Left lung (tissue), 10 donors: ENCODE measurements around the gene GNA12. TPM values are rescaled to one million over a fixed set of nuclear protein-coding genes. Genes with fewer than 3 reads are reported as not detected.

Experiments
- ATAC-seq: fragments of 200-7000 bp; cut with Tn5 transposase; one replicate; pipeline ENCODE4 v1.9.1; 2020; ENCODE audit warnings: moderate library complexity
- DNase-seq, 4 donors: peaks; one replicate each; pipeline ENCODE4 v3.0.0-alpha.2; 2013 to 2020
- H3K27ac ChIP-seq, 2 donors: fragments of 200-600 bp; sonication (generic) in 1 of 2; one replicate each; pipeline versions ENCODE4 v1.5.0 to v1.8.0; 2020 to 2021
- H3K27me3 ChIP-seq, 2 donors: fragments of 200-600 bp; sonication (generic) in 1 of 2; one replicate each; pipeline versions ENCODE4 v1.5.0 to v1.8.0; 2020 to 2021
- H3K36me3 ChIP-seq, 2 donors: fragments of 200-600 bp; sonication (generic) in 1 of 2; one replicate each; pipeline versions ENCODE4 v1.5.0 to v1.8.0; 2020 to 2021
- H3K4me1 ChIP-seq, 2 donors: fragments of 200-600 bp; one replicate each; pipeline ENCODE4 v1.8.0; 2021
- H3K4me3 ChIP-seq, 2 donors: fragments of 200-600 bp; sonication (generic) in 1 of 2; one replicate each; pipeline versions ENCODE4 v1.5.0 to v1.8.0; 2020 to 2021; ENCODE audit warnings: mild to moderate bottlenecking in 1 of 2
- H3K9me3 ChIP-seq, 2 donors: fragments of 200-600 bp; sonication (generic) in 1 of 2; one replicate each; pipeline versions ENCODE4 v1.5.0 to v1.8.0; 2020 to 2021
- intact Hi-C, 2 donors: fragments of 100-400 bp; cut with DNase I; formaldehyde crosslinking; loops; one replicate each; pipeline versions ENCODE4 v1.11.2 to v1.14.2; 2022
- polyA plus RNA-seq, 6 donors: library from polyadenylated mRNA; unstranded; fragments of 120-200 nt; gene quantifications; one replicate each; pipeline ENCODE4 v1.2.1, GENCODE V29; 2013; ENCODE audit not compliant: insufficient read length in 6 of 6
- total RNA-seq, 2 donors: library from RNA; stranded (reverse); fragmentation: NEBNext Ultra II Directional; extraction: Animal tissue kit (Norgen Biotek cat#: 25700); gene quantifications; one replicate each; pipeline ENCODE4 v1.2.1, GENCODE V29; 2021
- TF ChIP-seq, protein P1 (sequence below), 2 donors: fragments of 200-600 bp; sonication (generic) in 1 of 2; IDR thresholded peaks; one replicate each; pipeline versions ENCODE4 v1.5.0 to v1.8.0; 2021; ENCODE audit warnings: antibody characterized with exemption in 2 of 2
- donor health status: DM: no; HTN: yes; CAD: no.
- donor health status: DM: no; HTN: no; CAD: no.

Gene GNA12
- total and polyA plus RNA-seq, 8 donors, result 48.7 to 67.5 (median 55.1) TPM

DNA sequence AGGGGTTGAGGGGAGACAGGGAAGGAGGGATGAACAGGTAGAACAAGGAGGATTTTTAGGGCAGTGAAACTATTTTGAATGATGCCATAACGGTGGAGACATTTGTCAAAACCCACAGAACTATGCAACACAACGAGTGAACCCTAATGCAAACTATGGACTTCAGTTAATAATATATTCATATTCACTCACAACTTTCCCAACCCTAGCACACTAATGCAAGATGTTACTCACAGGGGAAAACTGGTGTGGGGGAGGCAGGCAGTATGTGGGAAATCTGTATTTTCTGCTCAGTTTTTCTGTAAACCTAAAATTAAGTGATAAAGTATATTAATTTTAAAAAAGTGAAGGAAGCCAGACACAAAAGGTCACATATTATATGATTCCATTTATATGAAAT is 17.3 kb downstream of the GNA12 start:
- H3K27ac ChIP-seq, result no peak overlapping the region
- intact Hi-C loops, result no loop called here
- no peaks in the 10 kb centered on the region for H3K36me3 ChIP-seq
- DNase-seq, result no peak
- no peak overlapping the region for H3K4me3 ChIP-seq
- peaks cover 17 to 45% of the 10 kb centered on the region in 2 donors for H3K4me1 ChIP-seq
- TF ChIP-seq, protein P1, sequence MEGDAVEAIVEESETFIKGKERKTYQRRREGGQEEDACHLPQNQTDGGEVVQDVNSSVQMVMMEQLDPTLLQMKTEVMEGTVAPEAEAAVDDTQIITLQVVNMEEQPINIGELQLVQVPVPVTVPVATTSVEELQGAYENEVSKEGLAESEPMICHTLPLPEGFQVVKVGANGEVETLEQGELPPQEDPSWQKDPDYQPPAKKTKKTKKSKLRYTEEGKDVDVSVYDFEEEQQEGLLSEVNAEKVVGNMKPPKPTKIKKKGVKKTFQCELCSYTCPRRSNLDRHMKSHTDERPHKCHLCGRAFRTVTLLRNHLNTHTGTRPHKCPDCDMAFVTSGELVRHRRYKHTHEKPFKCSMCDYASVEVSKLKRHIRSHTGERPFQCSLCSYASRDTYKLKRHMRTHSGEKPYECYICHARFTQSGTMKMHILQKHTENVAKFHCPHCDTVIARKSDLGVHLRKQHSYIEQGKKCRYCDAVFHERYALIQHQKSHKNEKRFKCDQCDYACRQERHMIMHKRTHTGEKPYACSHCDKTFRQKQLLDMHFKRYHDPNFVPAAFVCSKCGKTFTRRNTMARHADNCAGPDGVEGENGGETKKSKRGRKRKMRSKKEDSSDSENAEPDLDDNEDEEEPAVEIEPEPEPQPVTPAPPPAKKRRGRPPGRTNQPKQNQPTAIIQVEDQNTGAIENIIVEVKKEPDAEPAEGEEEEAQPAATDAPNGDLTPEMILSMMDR (IDR thresholded peaks at IDR 0.05), result no peak
- ATAC-seq, result no peak
- no peaks in the 10 kb centered on the region for H3K9me3 ChIP-seq
- H3K27me3 ChIP-seq, result no peaks in the 10 kb centered on the region

GRCh38 chr7:2825559-2826227 is 18.4 kb downstream of the GNA12 start:
- DNase-seq (peak in 1 of 4 donors; percentile 46), ATAC-seq (no peak)
- H3K9me3 ChIP-seq, result no peaks in the 10 kb centered on the region
- H3K4me3 ChIP-seq, result no peak overlapping the region
- TF ChIP-seq, protein P1 (IDR thresholded peaks at IDR 0.05), result no peak
- H3K36me3 ChIP-seq, result no peaks in the 10 kb centered on the region
- intact Hi-C loops, result no loop called here
- peaks cover 27 to 55% of the 10 kb centered on the region in 2 donors for H3K4me1 ChIP-seq
- no peaks in the 10 kb centered on the region for H3K27me3 ChIP-seq
- H3K27ac ChIP-seq, result peak overlapping the region in 1 of 2 donors; percentile 13

DNA sequence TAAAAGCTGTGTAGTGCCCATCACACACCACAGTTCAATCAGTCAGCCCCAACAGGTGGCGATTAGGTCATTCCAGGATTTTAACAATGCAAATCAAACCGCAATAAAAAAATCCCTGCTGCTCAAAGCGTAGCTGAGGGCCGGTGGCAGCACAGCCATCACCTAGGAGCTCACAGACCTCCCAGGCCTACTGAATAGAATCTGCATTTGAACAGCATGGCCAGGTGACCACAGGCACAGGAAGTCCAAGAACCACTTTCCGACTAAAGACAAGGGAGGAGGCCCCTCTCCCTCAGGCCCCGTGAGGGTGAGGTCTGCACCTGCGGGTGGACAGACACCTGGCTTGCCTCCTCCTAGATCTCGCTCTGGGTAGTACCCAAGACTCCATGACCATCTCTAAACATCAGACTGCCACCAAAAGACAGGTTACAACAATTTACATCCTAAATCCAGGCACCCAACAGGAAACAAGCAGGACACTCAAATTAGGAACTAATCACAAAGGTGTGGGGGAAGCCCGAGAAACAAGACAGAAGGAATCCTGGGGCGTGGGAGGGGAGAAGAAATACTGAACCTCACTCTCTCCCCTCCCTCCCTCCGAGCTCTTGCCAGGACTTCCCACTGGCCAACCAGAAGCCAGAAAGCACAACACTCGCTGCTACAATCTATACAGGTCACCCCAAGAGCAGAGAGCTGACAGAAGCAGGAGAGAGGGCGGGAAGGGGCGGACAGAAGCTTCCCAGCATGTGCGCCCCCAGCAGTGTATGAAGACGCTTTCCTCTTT is 19.2 kb downstream of the GNA12 start:
- Histone ChIP-seq H3K4me3 (no peak overlapping the region), H3K36me3 (no peaks in the 10 kb centered on the region), H3K9me3 (no peaks in the 10 kb centered on the region), H3K27ac (peak overlapping the region in 1 of 2 donors; percentile 72), H3K4me1 (peaks cover 31 to 62% of the 10 kb centered on the region in 2 donors), H3K27me3 (no peaks in the 10 kb centered on the region)
- no peak for DNase-seq
- ATAC-seq, result no peak
- intact Hi-C loops, result no loop called here
- TF ChIP-seq, protein P1 (IDR thresholded peaks at IDR 0.05), result no peak

GRCh38 chr7:2824026-2824677 is 20.0 kb downstream of the GNA12 start:
- ATAC-seq (no peak), DNase-seq (no peak)
- Histone ChIP-seq H3K27ac (peak overlapping the region in 1 of 2 donors; percentile 72), H3K4me1 (peaks cover 31 to 69% of the 10 kb centered on the region in 2 donors), H3K27me3 (no peaks in the 10 kb centered on the region), H3K9me3 (no peaks in the 10 kb centered on the region), H3K4me3 (no peak overlapping the region), H3K36me3 (no peaks in the 10 kb centered on the region)
- intact Hi-C loops, result no loop called here
- TF ChIP-seq, protein P1 (IDR thresholded peaks at IDR 0.05), result no peak

DNA sequence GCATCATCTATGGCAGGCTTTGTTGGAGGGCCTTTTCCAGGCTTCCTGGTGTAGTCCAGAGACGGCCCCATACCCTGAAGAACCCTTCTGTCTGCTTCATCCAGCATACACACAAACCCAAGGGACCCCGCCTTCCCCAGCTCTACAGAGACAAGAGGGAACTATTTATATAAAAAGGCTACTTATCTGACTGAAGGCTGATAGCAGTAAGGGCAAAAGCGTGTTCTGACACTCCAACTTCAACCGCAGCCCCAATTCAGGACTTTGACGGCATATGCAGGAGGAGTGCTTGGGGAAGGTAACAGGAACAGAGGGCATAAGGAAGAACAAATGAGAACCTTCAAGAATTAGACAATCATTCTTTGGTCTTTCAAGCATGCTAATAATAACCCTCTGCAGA is 21.0 kb downstream of the GNA12 start:
- TF ChIP-seq, protein P1 (IDR thresholded peaks at IDR 0.05), result no peak
- Histone ChIP-seq H3K4me3 (no peak overlapping the region), H3K36me3 (no peaks in the 10 kb centered on the region), H3K9me3 (no peaks in the 10 kb centered on the region), H3K27me3 (no peaks in the 10 kb centered on the region), H3K4me1 (peaks cover 31 to 74% of the 10 kb centered on the region in 2 donors), H3K27ac (peak overlapping the region; percentile 41 to 72)
- ATAC-seq (peak; percentile 62), DNase-seq (peak in 1 of 4 donors; percentile 63)
- intact Hi-C loops, result no loop called here
